H1 (cell line): ENCODE results near the gene NAV2. TPM values are rescaled to one million over a fixed set of nuclear protein-coding genes. Genes with fewer than 3 reads are reported as not detected.

Source experiments
- CTCF ChIA-PET: fragments of 300-600 bp; sonication (Branson Sonifier 250); formaldehyde crosslinking; loops from one replicate; lab custom pipeline; 2021; ENCODE audit not compliant: partially characterized antibody; lab: Charles Lee
- POLR2A ChIA-PET: fragments of 300-600 bp; sonication (Branson Sonifier 250); formaldehyde crosslinking; loops from one replicate; lab custom pipeline; 2021; ENCODE audit warnings: inconsistent platforms; ENCODE audit not compliant: partially characterized antibody; lab: Charles Lee
- DNase-seq, 2 experiments: peaks; one replicate each; pipeline versions ENCODE4 v3.0.0 to v3.0.0-alpha.2; 2010 to 2022; ENCODE audit warnings: low spot score in 2 of 2, low read depth in 1 of 2, mixed read lengths in 1 of 2
- FAIRE-seq: peaks from 2 replicates; lab custom pipeline; 2011; peaks lifted over from hg19 to GRCh38; lab: Jason Lieb, UNC
- H2AFZ ChIP-seq: 2 replicates; pipeline ENCODE4 v1.8.1; 2012; ENCODE audit warnings: low read length, inconsistent platforms
- H2AK5ac ChIP-seq: 2 replicates; pipeline ENCODE4 v1.6.1; 2013; ENCODE audit warnings: low read depth, low read length
- H2BK120ac ChIP-seq: replicated peaks from 2 replicates; pipeline ENCODE3; 2013; ENCODE audit warnings: low read depth, low read length, inconsistent platforms
- H2BK12ac ChIP-seq: 2 replicates; pipeline ENCODE4 v1.6.1; 2013; ENCODE audit warnings: low read depth, low read length
- H2BK15ac ChIP-seq: 2 replicates; pipeline ENCODE4 v1.6.1; 2013; ENCODE audit warnings: low read length
- H2BK20ac ChIP-seq: 2 replicates; pipeline ENCODE4 v1.6.1; 2013; ENCODE audit warnings: low read length
- H2BK5ac ChIP-seq: 2 replicates; pipeline ENCODE4 v1.6.1; 2013; ENCODE audit warnings: low read depth, low read length
- H3K14ac ChIP-seq: 2 replicates; pipeline ENCODE4 v1.6.1; 2013; ENCODE audit warnings: inconsistent platforms; ENCODE audit not compliant: insufficient read length
- H3K18ac ChIP-seq: 2 replicates; pipeline ENCODE4 v1.6.1; 2013; ENCODE audit warnings: low read length; ENCODE audit errors: extremely low read depth
- H3K23ac ChIP-seq: 2 replicates; pipeline ENCODE4 v1.6.1; 2013; ENCODE audit warnings: inconsistent platforms; ENCODE audit not compliant: insufficient read length
- H3K23me2 ChIP-seq: 2 replicates; pipeline ENCODE4 v1.6.1; 2013; ENCODE audit warnings: low read depth, low read length
- H3K27ac ChIP-seq: 2 replicates; pipeline ENCODE4 v1.6.1; 2011; ENCODE audit warnings: low read depth, low read length, inconsistent platforms
- H3K27me3 ChIP-seq, 4 experiments: replicated peaks in 1 of 4; 1 replicate in 1 of 4; 2 replicates in 3 of 4; pipeline versions ENCODE4 v1.6.1 to v1.8.1; 2011 to 2013; ENCODE audit warnings: low read length in 3 of 4, mild to moderate bottlenecking in 3 of 4, inconsistent platforms in 2 of 4, mixed read lengths in 2 of 4, moderate library complexity in 1 of 4; ENCODE audit not compliant: control insufficient read depth in 3 of 4, insufficient read depth in 3 of 4; ENCODE audit errors: extremely low read depth in 1 of 4
- H3K36me3 ChIP-seq, 4 experiments: 2 replicates each; pipeline versions ENCODE4 v1.6.1 to v1.8.1; 2011 to 2013; ENCODE audit warnings: mild to moderate bottlenecking in 4 of 4, low read length in 3 of 4, moderate library complexity in 2 of 4, control low read depth in 1 of 4, inconsistent platforms in 1 of 4; ENCODE audit not compliant: insufficient read depth in 4 of 4, control insufficient read depth in 2 of 4
- H3K4ac ChIP-seq: replicated peaks from 2 replicates; pipeline ENCODE3; 2013; ENCODE audit warnings: low read length, low read depth, mixed read lengths, inconsistent platforms; ENCODE audit not compliant: insufficient read length
- H3K4me1 ChIP-seq, 4 experiments: replicated peaks in 1 of 4; 1 replicate in 1 of 4; 2 replicates in 3 of 4; pipeline versions ENCODE4 v1.6.1 to v1.8.1; 2011 to 2013; ENCODE audit warnings: low read length in 3 of 4, inconsistent platforms in 2 of 4, mixed read lengths in 1 of 4; ENCODE audit not compliant: insufficient read depth in 4 of 4, control insufficient read depth in 3 of 4
- H3K4me2 ChIP-seq, 2 experiments: 2 replicates each; pipeline versions ENCODE4 v1.6.1 to v1.8.1; 2011 to 2013; ENCODE audit warnings: low read depth in 2 of 2, low read length in 2 of 2, control low read depth in 1 of 2, inconsistent platforms in 1 of 2, mild to moderate bottlenecking in 1 of 2; ENCODE audit not compliant: insufficient read depth in 1 of 2
- H3K4me3 ChIP-seq, 4 experiments: fragments of 200-600, 300-600 bp in 1 of 4; sonication (generic), shearing (Covaris generic), sonication (Bioruptor Twin) in 1 of 4; 2 replicates each; pipeline versions ENCODE4 v1.5.1 to v1.8.1; 2011 to 2016; ENCODE audit warnings: low read length in 4 of 4, low read depth in 3 of 4, control low read depth in 2 of 4, inconsistent platforms in 2 of 4, mild to moderate bottlenecking in 2 of 4, mixed read lengths in 1 of 4, moderate library complexity in 1 of 4; ENCODE audit not compliant: insufficient read depth in 2 of 4; ENCODE audit errors: extremely low read depth in 1 of 4
- H3K56ac ChIP-seq: replicated peaks from 2 replicates; pipeline ENCODE3; 2013; ENCODE audit warnings: low read depth, mild to moderate bottlenecking, mixed read lengths, low read length, inconsistent platforms; ENCODE audit not compliant: insufficient read length
- H3K79me1 ChIP-seq: 2 replicates; pipeline ENCODE4 v1.6.1; 2013; ENCODE audit warnings: low read depth, low read length, control low read depth
- H3K79me2 ChIP-seq, 2 experiments: 2 replicates each; pipeline versions ENCODE4 v1.6.1 to v1.8.1; 2012 to 2013; ENCODE audit warnings: low read length in 2 of 2, mild to moderate bottlenecking in 2 of 2, inconsistent platforms in 1 of 2; ENCODE audit not compliant: insufficient read depth in 2 of 2, control insufficient read depth in 1 of 2
- H3K9ac ChIP-seq, 4 experiments: replicated peaks in 1 of 4; 1 replicate in 1 of 4; 2 replicates in 3 of 4; pipeline versions ENCODE4 v1.6.1 to v1.8.1; 2011 to 2013; ENCODE audit warnings: low read depth in 3 of 4, low read length in 3 of 4, control low read depth in 2 of 4, mild to moderate bottlenecking in 2 of 4, moderate library complexity in 2 of 4, inconsistent platforms in 1 of 4; ENCODE audit errors: extremely low read depth in 1 of 4
- H3K9me3 ChIP-seq, 2 experiments: 2 replicates each; pipeline versions ENCODE4 v1.6.1 to v1.8.1; 2012 to 2013; ENCODE audit warnings: mild to moderate bottlenecking in 2 of 2, moderate library complexity in 2 of 2, control low read depth in 1 of 2, inconsistent platforms in 1 of 2, low read depth in 1 of 2, low read length in 1 of 2, mixed read lengths in 1 of 2; ENCODE audit not compliant: insufficient read depth in 2 of 2
- H4K20me1 ChIP-seq, 2 experiments: replicated peaks in 1 of 2; 2 replicates each; pipeline versions ENCODE3 to v1.8.1; 2011 to 2013; ENCODE audit warnings: inconsistent platforms in 2 of 2, low read length in 2 of 2, mild to moderate bottlenecking in 1 of 2; ENCODE audit not compliant: insufficient read depth in 2 of 2, control insufficient read depth in 1 of 2
- H4K5ac ChIP-seq: 2 replicates; pipeline ENCODE4 v1.6.1; 2013; ENCODE audit warnings: low read length, low read depth, mixed read lengths, inconsistent platforms; ENCODE audit not compliant: insufficient read length
- H4K8ac ChIP-seq: 2 replicates; pipeline ENCODE4 v1.8.0; 2013; ENCODE audit warnings: mild to moderate bottlenecking, moderate library complexity, low read length, inconsistent platforms; ENCODE audit not compliant: insufficient read depth; ENCODE audit errors: extremely low read depth
- H4K91ac ChIP-seq: replicated peaks from 2 replicates; pipeline ENCODE3; 2013; ENCODE audit warnings: low read length, mixed read lengths, inconsistent platforms; ENCODE audit not compliant: insufficient read length
- CTCF ChIP-seq, 3 experiments: IDR thresholded peaks; 1 replicate in 2 of 3; 2 replicates in 1 of 3; pipeline versions ENCODE4 v1.5.1 to v1.6.1; 2011; ENCODE audit warnings: low read length in 3 of 3, mild to moderate bottlenecking in 3 of 3, inconsistent platforms in 2 of 3, low read depth in 1 of 3, moderate library complexity in 1 of 3; ENCODE audit not compliant: insufficient read depth in 1 of 3; ENCODE audit errors: control extremely low read depth in 1 of 3
- NANOG ChIP-seq: IDR thresholded peaks from 2 replicates; pipeline ENCODE4 v1.6.1; 2011; ENCODE audit warnings: low read length, low read depth, mild to moderate bottlenecking, inconsistent platforms; ENCODE audit not compliant: insufficient read depth, poor library complexity, severe bottlenecking
- NRF1 ChIP-seq: IDR thresholded peaks from 2 replicates; pipeline ENCODE4 v1.6.1; 2011; ENCODE audit warnings: mild to moderate bottlenecking, low read depth, low read length, improper control_type of control experiment
- SAP30 ChIP-seq: fragments of 300-600 bp; sonication (generic); IDR thresholded peaks from 2 replicates; pipeline ENCODE4 v1.7.1; 2012; ENCODE audit warnings: low read length, moderate library complexity, mild to moderate bottlenecking, inconsistent platforms; ENCODE audit not compliant: insufficient read depth, insufficient replicate concordance
- SIRT6 ChIP-seq: IDR thresholded peaks from one replicate; pipeline ENCODE4 v1.7.1; 2012; ENCODE audit warnings: low read length, inconsistent platforms
- TEAD4 ChIP-seq: IDR thresholded peaks from 2 replicates; pipeline ENCODE4 v1.6.1; 2012; ENCODE audit warnings: low read depth, low read length, inconsistent platforms, mixed read lengths
- WGBS, 2 experiments: shearing (Covaris generic) in 1 of 2; methylation state at CpG; one replicate each; pipeline versions ENCODE4 v1.1.6 to v1.1.7; 2013 to 2015; ENCODE audit warnings: low lambda C conversion rate in 2 of 2, mixed read lengths in 2 of 2, inconsistent platforms in 1 of 2, low coverage in 1 of 2, missing lambda C conversion rate in 1 of 2; ENCODE audit not compliant: insufficient replicate concordance in 2 of 2, insufficient coverage in 1 of 2, insufficient read length in 1 of 2; ENCODE audit errors: extremely low coverage in 1 of 2, missing lambda C conversion rate in 1 of 2; 5-methylcytosine and 5-hydroxymethylcytosine counted together
- polyA plus RNA-seq, 7 experiments: library from polyadenylated mRNA; depleted of rRNA in 3 of 7; stranded (reverse) in 5 of 7; unstranded in 2 of 7; fragments of >200 nt in 5 of 7; fragments of 200-250 nt in 2 of 7; gene quantifications; 1 replicate in 5 of 7; 2 replicates in 1 of 7; 4 replicates in 1 of 7; pipeline versions ENCODE4 v1.2.1 to v1.2.3, GENCODE V29; 2011 to 2013; ENCODE audit warnings: missing spikeins in 2 of 7, mixed read lengths in 2 of 7
- total RNA-seq: library from RNA; stranded (reverse); fragmentation: NEBNext Ultra II Directional; extraction: Animal tissue kit (Norgen Biotek cat#: 25700); gene quantifications from 2 replicates; pipeline ENCODE4 v1.2.1, GENCODE V29; 2021

Gene NAV2
- total and polyA plus RNA-seq, 2 of the 8 experiments (the other 6 are each of a cell fraction or from before 2014, with no cell fraction given): 35.6 to 73.6 TPM

GRCh38 chr11:19663206-19663605 is 49.4 kb upstream of the NAV2 start:
- Histone ChIP-seq H4K8ac (no peak overlapping the region), H4K5ac (no peak overlapping the region), H3K4ac (no peak overlapping the region), H3K27ac (no peak overlapping the region), H3K4me3 (no peak overlapping the region), H3K23me2 (no peaks in the 10 kb centered on the region), H3K14ac (no peak overlapping the region), H2AK5ac (no peak overlapping the region), H3K56ac (no peak overlapping the region), H3K18ac (no peak overlapping the region), H2BK120ac (no peak overlapping the region), H3K9ac (no peak overlapping the region), H2BK20ac (no peak overlapping the region), H3K79me2 (no peaks in the 10 kb centered on the region), H4K91ac (no peak overlapping the region), H2BK12ac (no peak overlapping the region), H3K27me3 (no peaks in the 10 kb centered on the region), H3K79me1 (no peaks in the 10 kb centered on the region; the same call in none of the 2 replicates), H3K36me3 (no peaks in the 10 kb centered on the region), H4K20me1 (no peaks in the 10 kb centered on the region), H3K23ac (no peak overlapping the region), H2BK15ac (no peak overlapping the region), H2BK5ac (no peak overlapping the region), H2AFZ (no peak overlapping the region), H3K4me2 (no peak overlapping the region), H3K4me1 (no peaks in the 10 kb centered on the region), H3K9me3 (0 out of 4 replicates have a peak, but pooled peaks cover 0 to 2% of the 10 kb centered on the region in 2 experiments)
- no peak for DNase-seq
- WGBS, 2 experiments: 100% methylated on average over 1 of the region's 1 CpG; no CpG with 5 or more reads in 1 of the 2 experiments
- ChIA-PET POLR2A (interaction anchor here (1.0 kb wide), 1 partner anchor 10 kb away, joined by 3 read pairs; no protein-coding TSS in a partner anchor), CTCF (interaction anchor here (1.0 to 4.4 kb wide), 6 partner anchors 11 to 449 kb away, joined by 3 to 21 read pairs (median 3); no protein-coding TSS in a partner anchor)
- no peak for FAIRE-seq
- no peak for TF ChIP-seq SAP30
- TF ChIP-seq NRF1: no peak
- no peak for TF ChIP-seq NANOG
- no peak for TF ChIP-seq SIRT6
- TF ChIP-seq TEAD4: no peak
- no peak for TF ChIP-seq CTCF (IDR thresholded peaks at IDR 0.05; ENCODE audit: control extremely low read depth in 1 of 3, insufficient read depth in 1 of 3, low read depth in 1 of 3, low read length in 3 of 3)
